ENCODE data around the gene RRP8.

Gene RRP8

GRCh38 chr11:6616596-6617250, 13.3 kb upstream of the RRP8 start:
- no peak for DNase-seq

DNA sequence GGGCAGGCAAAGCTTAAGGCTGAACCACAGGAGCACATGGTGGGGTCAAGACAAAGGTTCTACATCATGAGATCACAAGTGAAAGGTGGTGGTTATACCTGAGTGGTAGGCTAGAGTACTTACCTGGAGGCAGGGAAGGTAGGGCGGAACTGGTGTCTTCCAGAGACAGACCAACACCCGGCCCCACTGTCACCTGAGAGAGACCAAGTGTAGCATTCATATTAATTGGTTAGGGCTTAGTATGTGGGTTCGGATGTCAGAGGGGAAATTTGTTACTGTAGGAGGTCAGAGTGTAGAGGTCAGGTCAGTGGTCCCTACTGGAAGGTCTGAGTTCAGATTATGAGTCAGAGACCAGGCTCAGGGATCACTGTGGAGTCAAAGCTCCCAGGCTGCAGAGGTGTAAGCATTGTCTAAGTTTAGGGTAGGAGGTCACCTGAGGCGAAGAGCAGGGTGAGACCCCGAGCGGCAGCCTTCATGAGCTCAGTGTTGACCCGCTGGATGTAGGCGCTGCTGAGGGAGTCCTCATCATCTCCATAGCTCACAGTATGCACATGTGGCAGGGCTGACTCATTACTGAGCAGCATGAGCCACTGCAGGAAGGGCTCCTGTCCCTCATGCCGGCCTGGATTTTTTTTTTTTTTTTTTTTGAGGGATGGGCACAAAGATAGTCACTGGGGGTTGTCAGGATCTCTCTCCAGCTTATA, 12.6 kb upstream of the RRP8 start:
- DNase-seq: no peak

GRCh38 chr11:6615046-6615445, 11.6 kb upstream of the RRP8 start:
- no peak for DNase-seq

DNA sequence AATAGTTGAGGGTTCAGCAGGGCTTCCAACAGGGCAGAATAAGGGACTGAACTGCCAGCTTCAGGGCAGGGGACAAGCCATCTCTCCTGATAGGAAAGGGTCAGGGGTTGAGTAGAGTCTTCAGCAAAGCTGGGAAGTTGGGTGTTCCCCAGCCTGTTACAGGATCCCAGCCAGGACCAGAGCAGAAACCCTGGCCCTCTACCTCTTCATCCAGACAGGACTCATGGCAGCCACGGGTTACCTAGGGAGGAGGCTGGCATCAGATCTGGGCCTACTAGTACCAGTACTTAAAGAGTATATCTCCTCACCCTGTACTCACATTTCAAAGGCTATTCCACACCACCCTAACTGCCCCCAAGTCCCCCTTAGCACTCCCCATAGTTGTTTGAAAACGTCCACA, 11.0 kb upstream of the RRP8 start:
- DNase-seq: no peak

- DNase-seq: no peak
Measured at GRCh38 chr11:6613496-6613895, 10.1 kb upstream of the RRP8 start.

- peak; percentile 91 for DNase-seq
Measured at GRCh38 chr11:6612213-6613041, 9.0 kb upstream of the RRP8 start, which contains the start of gene TAF10. Gene TAF10, minus strand, starts transcription at chr11:6612216. Its CDS starts 27 bp downstream, at chr11:6612189.

DNA sequence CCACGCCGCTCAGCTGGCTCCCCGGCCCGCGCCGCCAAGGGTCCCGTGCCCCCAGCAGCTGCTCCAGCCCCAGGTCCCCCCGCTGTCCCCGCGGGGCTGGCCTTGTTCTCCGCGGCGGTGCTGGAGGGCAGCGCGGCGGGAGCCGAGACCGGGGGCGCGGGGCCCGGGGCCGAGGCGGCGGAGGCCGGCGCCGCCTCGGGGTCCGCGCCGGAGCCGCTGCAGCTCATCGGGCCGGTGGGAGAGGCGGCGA, 8.5 kb upstream of the RRP8 start:
- DNase-seq: no peak

DNA sequence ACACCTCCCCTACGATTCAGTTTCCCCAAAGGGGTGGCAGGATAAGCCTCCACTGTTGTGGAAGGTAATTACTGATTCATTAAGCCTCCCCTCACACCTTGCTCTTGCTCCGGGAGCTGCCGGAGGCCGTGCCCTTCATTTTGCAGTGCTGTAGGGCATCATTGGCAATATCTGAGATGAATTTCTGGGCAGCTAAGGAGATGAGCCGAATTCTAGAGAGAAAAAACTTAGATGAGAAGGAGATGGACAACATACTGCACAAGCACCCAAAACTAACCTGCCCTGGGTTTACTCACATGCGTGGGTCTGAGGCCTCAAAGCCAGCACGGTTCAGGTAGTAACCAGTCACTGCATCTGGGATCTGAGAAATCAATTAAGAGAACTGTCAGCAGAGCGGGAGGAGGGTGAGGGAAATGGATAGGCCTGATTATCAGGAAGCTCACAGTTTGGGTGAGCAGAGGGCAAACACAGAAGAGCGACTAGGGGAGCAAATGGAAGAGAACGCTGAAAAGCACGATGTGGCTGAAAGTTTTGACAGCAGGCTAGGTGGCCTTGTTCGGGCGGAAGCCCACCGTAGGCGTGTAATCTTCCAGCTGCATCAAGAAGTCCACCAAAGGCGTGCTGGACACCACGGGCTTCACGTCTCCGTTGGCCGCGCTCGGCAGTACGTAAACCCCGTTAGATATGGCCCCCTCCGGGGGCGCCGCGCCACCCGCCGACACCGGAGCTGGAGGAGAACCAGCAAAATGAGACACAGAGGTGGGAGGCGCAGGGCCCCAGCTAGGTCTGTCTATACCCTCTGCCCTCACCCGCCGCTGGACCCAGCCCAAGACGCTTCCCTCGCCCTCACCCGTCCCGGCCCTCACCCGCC, 7.9 kb upstream of the RRP8 start:
- peak; percentile 24 for DNase-seq

GRCh38 chr11:6610591-6610990, 7.2 kb upstream of the RRP8 start:
- no peak for DNase-seq

- DNase-seq: no peak
Measured at GRCh38 chr11:6609502-6610015, 6.1 kb upstream of the RRP8 start.

DNA sequence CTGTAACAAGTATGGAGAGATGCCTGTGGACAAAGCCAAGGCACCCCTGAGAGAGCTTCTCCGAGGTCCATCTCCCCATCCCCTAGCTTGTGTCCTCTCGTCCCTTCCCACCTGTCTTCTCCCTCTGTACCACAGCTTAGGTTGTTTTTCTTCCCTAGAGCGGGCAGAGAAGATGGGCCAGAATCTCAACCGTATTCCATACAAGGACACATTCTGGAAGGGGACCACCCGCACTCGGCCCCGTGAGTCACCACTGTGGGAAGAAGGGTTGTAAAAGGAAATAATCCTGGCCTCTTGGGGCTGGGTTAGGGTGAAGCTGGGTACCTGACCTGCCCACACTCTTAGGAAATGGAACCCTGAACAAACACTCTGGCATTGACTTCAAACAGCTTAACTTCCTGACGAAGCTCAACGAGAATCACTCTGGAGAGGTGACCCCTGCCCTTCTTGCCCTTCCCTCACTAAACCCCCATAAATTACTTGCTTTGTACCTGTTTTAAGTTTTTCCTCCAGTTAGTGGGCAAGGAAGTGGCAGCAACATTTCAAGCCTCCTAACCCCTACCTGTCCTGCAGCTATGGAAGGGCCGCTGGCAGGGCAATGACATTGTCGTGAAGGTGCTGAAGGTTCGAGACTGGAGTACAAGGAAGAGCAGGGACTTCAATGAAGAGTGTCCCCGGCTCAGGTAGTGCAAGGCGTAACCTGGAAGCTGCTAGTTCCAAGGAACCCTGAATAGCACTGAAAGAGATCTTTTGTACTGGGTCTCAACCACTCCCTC, 5.5 kb upstream of the RRP8 start:
- no peak for DNase-seq

GRCh38 chr11:6608011-6608410, 4.6 kb upstream of the RRP8 start:
- no peak for DNase-seq

GRCh38 chr11:6607190-6607795, 3.9 kb upstream of the RRP8 start:
- no peak for DNase-seq

- no peak for DNase-seq
Measured at GRCh38 chr11:6606471-6607189, 3.2 kb upstream of the RRP8 start.

DNA sequence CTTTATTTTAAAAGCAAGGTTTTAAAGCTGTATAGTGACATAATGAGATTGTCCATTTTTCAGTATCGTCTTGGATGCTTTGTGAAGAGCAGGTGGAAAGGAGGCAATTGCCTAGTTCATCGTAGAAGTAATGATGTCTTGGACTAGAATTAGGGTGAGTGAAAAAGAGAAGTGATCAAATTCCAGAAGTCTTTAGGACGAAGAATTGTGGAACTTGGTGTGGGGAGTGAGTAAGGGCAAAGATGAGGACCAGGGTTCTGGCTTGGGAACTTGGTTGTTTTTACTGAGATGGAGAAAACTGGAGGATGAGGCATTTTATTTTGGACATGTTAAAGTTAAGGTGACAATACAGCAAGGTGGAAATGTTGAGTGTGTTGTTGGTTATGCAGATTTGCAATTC, 1.4 kb upstream of the RRP8 start:
- no peak for DNase-seq

- DNase-seq: peak; percentile 48
Measured at GRCh38 chr11:6604081-6604626, 738 bp upstream of the RRP8 start.

DNA sequence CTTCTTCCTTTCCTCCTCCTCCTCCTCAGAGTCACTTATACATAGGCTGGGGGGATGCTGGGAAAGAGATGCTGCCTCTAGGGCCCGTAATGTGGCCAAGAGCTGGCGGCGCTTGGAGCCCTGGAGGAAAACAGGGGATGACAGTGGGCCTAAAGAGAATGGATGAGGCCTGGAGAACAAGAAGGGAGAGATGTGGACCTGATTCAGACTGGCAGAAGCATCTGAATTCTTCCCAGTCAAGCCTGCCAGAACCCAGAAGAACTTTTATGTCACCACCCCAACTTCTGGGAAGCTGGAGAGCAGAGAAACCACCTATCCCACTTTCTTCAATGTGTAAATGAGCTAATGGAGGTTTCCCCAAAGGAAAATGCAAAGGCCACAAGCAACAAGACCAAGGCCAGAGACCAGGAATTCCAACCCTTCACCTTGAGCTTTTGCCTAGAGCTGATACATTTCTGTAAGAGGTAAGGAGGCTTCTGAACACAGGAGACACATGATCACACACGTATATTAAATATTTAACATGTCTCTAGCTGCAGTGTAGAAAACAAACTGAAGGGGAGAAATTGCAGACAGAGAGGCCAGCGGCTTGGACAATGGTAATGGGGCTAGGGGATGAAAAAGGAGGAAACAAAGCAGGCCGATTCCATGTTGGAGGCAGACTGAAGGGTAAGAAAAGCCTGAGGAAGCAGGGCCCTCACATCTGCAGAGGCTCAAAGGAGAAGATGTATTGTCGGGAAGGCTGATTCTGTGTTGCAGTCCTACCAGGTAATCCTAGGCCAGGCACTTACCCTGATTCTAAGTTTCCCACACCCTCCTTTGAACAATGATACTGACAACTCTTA, 1.1 kb downstream of the RRP8 start:
- DNase-seq: no peak

- no peak for DNase-seq
Measured at GRCh38 chr11:6601041-6601461, 2.4 kb downstream of the RRP8 start.

DNA sequence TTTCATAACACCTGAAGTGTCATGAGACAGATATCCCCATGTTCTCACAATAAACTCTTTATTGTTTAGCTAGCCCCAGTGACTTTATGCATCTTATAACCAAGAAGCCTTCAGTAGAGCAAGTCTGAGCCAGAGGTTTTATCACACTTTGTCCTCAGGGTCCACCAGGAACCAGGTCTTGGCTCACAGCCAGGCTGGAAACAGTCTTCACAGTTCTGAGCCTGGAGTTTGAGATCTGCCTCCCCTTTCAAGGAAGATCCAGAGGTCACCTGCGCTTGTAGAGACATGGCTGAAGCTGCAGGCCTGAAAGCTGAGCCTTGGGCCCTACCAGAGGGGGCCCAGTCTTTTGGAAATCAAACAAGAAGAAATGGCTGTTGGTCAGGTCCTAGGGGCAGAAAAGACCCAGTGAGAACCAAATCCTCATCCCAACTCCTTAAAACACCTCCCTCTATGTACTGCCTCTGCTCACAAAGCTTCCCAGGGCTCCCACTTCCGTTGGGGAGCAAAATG, 3.5 kb downstream of the RRP8 start:
- no peak for DNase-seq

All from activated CD4-positive, alpha-beta T cell treated with anti-CD3 and anti-CD28 coated beads for 1 hour (primary cell).